WI38 (cell line): Measurements from ENCODE around the gene HSD17B12.

Experiments used
- H3K4me3 ChIP-seq: 2 replicates; pipeline ENCODE4 v1.5.1; 2011; ENCODE audit warnings: low read depth, mild to moderate bottlenecking, control low read depth, low read length
- CTCF ChIP-seq: IDR thresholded peaks from 2 replicates; pipeline ENCODE4 v1.5.1; 2012; ENCODE audit warnings: low read depth, mild to moderate bottlenecking, control low read depth, low read length

The HSD17B12 gene

DNA sequence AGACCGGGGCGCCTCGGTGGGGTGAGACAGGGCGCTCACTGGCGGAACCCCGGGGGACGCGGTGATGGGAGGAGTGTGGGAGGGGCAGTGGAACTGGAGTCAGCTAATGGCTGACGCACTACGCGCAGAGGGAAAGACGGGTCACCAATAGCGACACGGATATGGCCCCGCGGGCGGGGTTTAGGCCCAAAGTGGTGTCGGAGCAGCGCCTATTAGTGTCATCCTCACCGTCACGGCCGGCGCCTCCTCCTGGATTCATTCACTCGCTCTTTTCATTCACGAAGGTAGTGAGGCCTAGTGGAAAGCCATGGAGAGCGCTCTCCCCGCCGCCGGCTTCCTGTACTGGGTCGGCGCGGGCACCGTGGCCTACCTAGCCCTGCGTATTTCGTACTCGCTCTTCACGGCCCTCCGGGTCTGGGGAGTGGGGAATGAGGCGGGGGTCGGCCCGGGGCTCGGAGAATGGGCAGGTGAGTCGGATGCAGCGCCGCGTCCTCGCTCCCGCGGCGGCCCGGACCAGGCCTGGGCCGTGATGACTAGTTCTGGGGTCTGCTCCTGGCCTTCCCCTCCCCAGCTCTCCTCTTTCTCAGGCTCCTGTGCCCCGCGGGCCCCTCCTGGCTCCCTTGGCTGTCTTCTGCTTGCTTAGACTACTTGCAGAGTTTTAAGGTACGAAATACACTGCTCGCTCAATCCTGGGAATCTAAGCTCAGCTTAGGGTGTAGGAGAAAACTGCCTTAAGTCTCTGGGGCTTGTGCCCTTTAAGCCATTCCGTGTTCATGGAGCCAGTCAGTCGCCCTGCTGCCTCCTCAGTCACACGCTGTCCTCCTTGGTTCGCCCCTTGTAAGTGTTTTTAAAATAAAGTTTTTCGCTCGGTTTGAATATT is at the start of gene HSD17B12:
TSS of gene HSD17B12 (plus strand) at position 218 of the 880 bp plus-strand sequence. CDS start at position 308, 90 bp downstream.
- TF ChIP-seq CTCF, result no peak
- peak within 1 kb of the TSS; percentile 86 for H3K4me3 ChIP-seq

DNA sequence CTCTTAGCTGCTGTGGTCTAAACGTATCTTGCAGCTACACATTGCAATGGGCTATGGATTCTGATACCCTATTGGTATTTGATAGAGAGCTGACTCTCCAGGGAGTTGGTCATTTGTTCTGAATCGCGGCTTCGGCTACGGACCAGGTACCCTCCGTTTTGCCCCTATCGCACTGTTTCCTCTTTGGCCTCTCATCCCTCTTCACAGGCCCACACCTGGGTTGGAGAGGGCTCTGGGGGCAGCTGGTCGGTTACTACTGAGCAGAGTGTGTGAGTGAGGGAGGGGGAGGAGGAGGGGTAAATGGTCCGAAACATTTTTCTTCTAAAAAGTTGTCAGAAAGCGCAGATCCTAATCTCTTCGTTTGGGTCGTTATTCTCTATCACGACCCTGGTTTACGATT is 48.8 kb upstream of the HSD17B12 start:
- no peak overlapping the region for H3K4me3 ChIP-seq

GRCh38 chr11:43632181-43632580 is 48.4 kb upstream of the HSD17B12 start:
- no peak overlapping the region for H3K4me3 ChIP-seq
- no peak for TF ChIP-seq CTCF

More for the DNA sequence above, 48.8 kb upstream of the HSD17B12 start:
- no peak for TF ChIP-seq CTCF

GRCh38 chr11:43638717-43639116 is 41.8 kb upstream of the HSD17B12 start:
- no peak for TF ChIP-seq CTCF
- H3K4me3 ChIP-seq, result no peak overlapping the region

GRCh38 chr11:43639224-43639623 is 41.3 kb upstream of the HSD17B12 start:
- no peak overlapping the region for H3K4me3 ChIP-seq
- TF ChIP-seq CTCF, result no peak

GRCh38 chr11:43639920-43640319 is 40.6 kb upstream of the HSD17B12 start:
- TF ChIP-seq CTCF, result no peak
- H3K4me3 ChIP-seq, result no peak overlapping the region

GRCh38 chr11:43643898-43644620 is 36.5 kb upstream of the HSD17B12 start:
- peak overlapping the region; percentile 98 for H3K4me3 ChIP-seq
- TF ChIP-seq CTCF, result no peak
